Measurements from ENCODE around the gene MAGEB4.

MAGEB4 gene

GRCh38 chrX:30280428-30280827, 38.6 kb downstream of the MAGEB4 start:
- no peak overlapping the region for H3K4me3 ChIP-seq (ENCODE audit: control insufficient read depth, low read depth, low read length)
- no peak for DNase-seq (ENCODE audit: low read depth)
- TF ChIP-seq CTCF (conservative IDR thresholded peaks at IDR 0.05; ENCODE audit: control insufficient read depth, insufficient read depth, low read depth, low read length): no peak

GRCh38 chrX:30282527-30282926, 40.7 kb downstream of the MAGEB4 start:
- peak; percentile 36 for DNase-seq (ENCODE audit: low read depth)
- no peak for TF ChIP-seq CTCF (conservative IDR thresholded peaks at IDR 0.05; ENCODE audit: control insufficient read depth, insufficient read depth, low read depth, low read length)
- H3K4me3 ChIP-seq (ENCODE audit: control insufficient read depth, low read depth, low read length): no peak overlapping the region

GRCh38 chrX:30283456-30284200, 41.8 kb downstream of the MAGEB4 start:
- no peak for TF ChIP-seq CTCF (conservative IDR thresholded peaks at IDR 0.05; ENCODE audit: control insufficient read depth, insufficient read depth, low read depth, low read length)
- peak; percentile 95 for DNase-seq (ENCODE audit: low read depth)

More at GRCh38 chrX:30283456-30284200, 41.8 kb downstream of the MAGEB4 start:
- H3K4me3 ChIP-seq (ENCODE audit: control insufficient read depth, low read depth, low read length): no peak overlapping the region
